Fibroblast of lung (primary cell): ENCODE measurements around the gene CCDC190.

Experiments used
- EZH2 ChIP-seq: IDR thresholded peaks from 2 replicates; pipeline ENCODE4 v1.5.1; 2012; ENCODE audit warnings: low read length, control low read depth, mild to moderate bottlenecking; ENCODE audit errors: missing control alignments
- TF ChIP-seq, protein P1 (sequence below), 2 donors: IDR thresholded peaks in 1 of 2; conservative IDR thresholded peaks in 1 of 2; 1 replicate in 1 of 2; 2 replicates in 1 of 2; pipeline ENCODE4 v1.5.1; 2011 to 2012; ENCODE audit warnings: low read length in 2 of 2, control low read depth in 1 of 2, inconsistent platforms in 1 of 2, low read depth in 1 of 2, mild to moderate bottlenecking in 1 of 2

DNA sequence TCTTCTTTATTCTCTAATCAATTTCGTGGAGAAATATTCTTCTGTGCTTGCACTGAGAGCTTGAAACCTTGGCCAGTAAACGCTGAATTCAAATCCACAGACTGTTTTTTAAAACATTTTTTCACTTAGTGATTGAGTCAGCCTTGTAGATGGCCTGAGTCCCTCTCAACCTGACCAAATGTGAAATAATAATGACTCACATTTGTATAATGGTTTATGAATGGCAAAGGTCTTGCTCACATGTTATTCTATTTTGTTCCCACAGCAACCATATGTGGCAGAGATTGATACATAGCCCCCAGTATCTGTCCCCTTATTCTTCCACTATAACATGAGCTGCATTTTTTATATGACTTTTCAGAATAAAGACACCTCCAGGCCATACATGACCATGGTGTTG is 47.8 kb upstream of the CCDC190 start:
- TF ChIP-seq, protein P1, sequence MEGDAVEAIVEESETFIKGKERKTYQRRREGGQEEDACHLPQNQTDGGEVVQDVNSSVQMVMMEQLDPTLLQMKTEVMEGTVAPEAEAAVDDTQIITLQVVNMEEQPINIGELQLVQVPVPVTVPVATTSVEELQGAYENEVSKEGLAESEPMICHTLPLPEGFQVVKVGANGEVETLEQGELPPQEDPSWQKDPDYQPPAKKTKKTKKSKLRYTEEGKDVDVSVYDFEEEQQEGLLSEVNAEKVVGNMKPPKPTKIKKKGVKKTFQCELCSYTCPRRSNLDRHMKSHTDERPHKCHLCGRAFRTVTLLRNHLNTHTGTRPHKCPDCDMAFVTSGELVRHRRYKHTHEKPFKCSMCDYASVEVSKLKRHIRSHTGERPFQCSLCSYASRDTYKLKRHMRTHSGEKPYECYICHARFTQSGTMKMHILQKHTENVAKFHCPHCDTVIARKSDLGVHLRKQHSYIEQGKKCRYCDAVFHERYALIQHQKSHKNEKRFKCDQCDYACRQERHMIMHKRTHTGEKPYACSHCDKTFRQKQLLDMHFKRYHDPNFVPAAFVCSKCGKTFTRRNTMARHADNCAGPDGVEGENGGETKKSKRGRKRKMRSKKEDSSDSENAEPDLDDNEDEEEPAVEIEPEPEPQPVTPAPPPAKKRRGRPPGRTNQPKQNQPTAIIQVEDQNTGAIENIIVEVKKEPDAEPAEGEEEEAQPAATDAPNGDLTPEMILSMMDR (conservative IDR thresholded peaks at IDR 0.05 in 1 of 2, IDR thresholded peaks at IDR 0.05 in 1 of 2; ENCODE audit: low read depth in 1 of 2, low read length in 2 of 2), result no peak
- TF ChIP-seq EZH2, result no peak
